ENCODE results near the gene PNMA8B. TPM values are rescaled to one million over a fixed set of nuclear protein-coding genes. Genes with fewer than 3 reads are reported as not detected.
A peak's percentile ranks its signal among the peaks of the same experiment; 100 is the strongest.

Gene PNMA8B
- total and polyA plus RNA-seq, 3 experiments from 2014 or later = 0.04 TPM; not detected in 2

- no peaks in the 10 kb centered on the region for H3K36me3 ChIP-seq (ENCODE audit: insufficient read depth, low read length)
- H3K27me3 Mint-ChIP-seq = peaks cover 5 to 6% of the 10 kb centered on the region in 2 donors
- H3K27ac ChIP-seq (ENCODE audit: low read depth, low read length) = no peak overlapping the region
- peaks cover 0 to 7% (median 4%) of the 10 kb centered on the region in 5 donors for H3K9me3 Mint-ChIP-seq
- peaks cover 60% of the 10 kb centered on the region for H3K4me1 ChIP-seq (ENCODE audit: insufficient read depth, low read length)
- H3K9me3 ChIP-seq (ENCODE audit: low read length) = no peaks in the 10 kb centered on the region
- H3K4me1 Mint-ChIP-seq = peaks cover 25 to 41% (median 40%) of the 10 kb centered on the region in 3 donors
- H3K36me3 Mint-ChIP-seq = peaks cover 0 to 11% (median 0%) of the 10 kb centered on the region in 3 donors
- no peak for DNase-seq
- peak overlapping the region in 1 of 8 donors; percentile 50 for H3K27ac Mint-ChIP-seq
- CTCF ChIA-PET = interaction anchor here (6.1 kb wide), 1 partner anchor 20 kb away, joined by 54 read pairs; no protein-coding TSS in a partner anchor
- no peak overlapping the region for H3K4me3 ChIP-seq (ENCODE audit: low read length)
- no peaks in the 10 kb centered on the region for H3K27me3 ChIP-seq (ENCODE audit: insufficient read depth, low read length, poor library complexity, severe bottlenecking)
- H3K4me3 Mint-ChIP-seq = no peak overlapping the region
- POLR2A ChIA-PET = no interaction called here
Observed at GRCh38 chr19:46520616-46521015, 24.9 kb upstream of the PNMA8B start.

- Mint-ChIP-seq H3K9me3 (no peaks in the 10 kb centered on the region), H3K4me1 (peaks cover 17 to 34% (median 32%) of the 10 kb centered on the region in 3 donors), H3K36me3 (no peaks in the 10 kb centered on the region), H3K4me3 (no peak overlapping the region), H3K27me3 (peaks cover 18 to 19% of the 10 kb centered on the region in 2 donors), H3K27ac (no peak overlapping the region)
- DNase-seq = no peak
- Histone ChIP-seq H3K27ac (ENCODE audit: low read depth, low read length) (no peak overlapping the region), H3K4me3 (ENCODE audit: low read length) (no peak overlapping the region), H3K27me3 (ENCODE audit: insufficient read depth, low read length, poor library complexity, severe bottlenecking) (peaks cover 6% of the 10 kb centered on the region), H3K4me1 (ENCODE audit: insufficient read depth, low read length) (peaks cover 37% of the 10 kb centered on the region), H3K9me3 (ENCODE audit: low read length) (no peaks in the 10 kb centered on the region), H3K36me3 (ENCODE audit: insufficient read depth, low read length) (no peaks in the 10 kb centered on the region)
- CTCF ChIA-PET = interaction anchor here (1.7 to 2.3 kb wide), 4 partner anchors 8 to 757 kb away, joined by 4 to 15 read pairs (median 6); partner anchors contain the start of gene INAFM1
- POLR2A ChIA-PET = no interaction called here
Observed at GRCh38 chr19:46517471-46517870, 21.8 kb upstream of the PNMA8B start.

GRCh38 chr19:46515879-46516350 lies 20.2 kb upstream of the PNMA8B start:
- Mint-ChIP-seq H3K9me3 (peaks cover 0 to 1% (median 0%) of the 10 kb centered on the region in 5 donors), H3K4me1 (peaks cover 12 to 23% (median 23%) of the 10 kb centered on the region in 3 donors), H3K27me3 (peaks cover 22 to 30% of the 10 kb centered on the region in 2 donors), H3K36me3 (no peaks in the 10 kb centered on the region), H3K27ac (peak overlapping the region in 1 of 8 donors; percentile 11), H3K4me3 (no peak overlapping the region)
- ChIA-PET POLR2A (interaction anchor here (0.6 kb wide), 1 partner anchor 235 kb away, joined by 6 read pairs; no protein-coding TSS in a partner anchor), CTCF (interaction anchor here (0.7 to 2.3 kb wide), 9 partner anchors 10 to 758 kb away, joined by 3 to 15 read pairs (median 4); partner anchors contain the start of gene INAFM1)
- H3K4me3 ChIP-seq (ENCODE audit: low read length) = no peak overlapping the region
- H3K9me3 ChIP-seq (ENCODE audit: low read length) = no peaks in the 10 kb centered on the region
- H3K4me1 ChIP-seq (ENCODE audit: insufficient read depth, low read length) = peaks cover 29% of the 10 kb centered on the region
- H3K36me3 ChIP-seq (ENCODE audit: insufficient read depth, low read length) = no peaks in the 10 kb centered on the region
- no peak overlapping the region for H3K27ac ChIP-seq (ENCODE audit: low read depth, low read length)
- H3K27me3 ChIP-seq (ENCODE audit: insufficient read depth, low read length, poor library complexity, severe bottlenecking) = peaks cover 6% of the 10 kb centered on the region
- DNase-seq = peak in 2 of 5 donors; percentile 5 to 46

GRCh38 chr19:46515290-46515609 lies 19.6 kb upstream of the PNMA8B start:
- Mint-ChIP-seq H3K27ac (no peak overlapping the region), H3K9me3 (peaks cover 0 to 2% (median 0%) of the 10 kb centered on the region in 5 donors), H3K27me3 (peaks cover 22 to 31% of the 10 kb centered on the region in 2 donors), H3K4me1 (peaks cover 10 to 18% (median 17%) of the 10 kb centered on the region in 3 donors), H3K36me3 (no peaks in the 10 kb centered on the region), H3K4me3 (no peak overlapping the region)
- H3K4me1 ChIP-seq (ENCODE audit: insufficient read depth, low read length) = peaks cover 23% of the 10 kb centered on the region
- no peak overlapping the region for H3K27ac ChIP-seq (ENCODE audit: low read depth, low read length)
- ChIA-PET CTCF (interaction anchor here (1.0 to 3.1 kb wide), 6 partner anchors 10 to 109 kb away, joined by 3 to 15 read pairs (median 6); no protein-coding TSS in a partner anchor), POLR2A (no interaction called here)
- H3K9me3 ChIP-seq (ENCODE audit: low read length) = no peaks in the 10 kb centered on the region
- H3K4me3 ChIP-seq (ENCODE audit: low read length) = no peak overlapping the region
- DNase-seq = no peak
- H3K27me3 ChIP-seq (ENCODE audit: insufficient read depth, low read length, poor library complexity, severe bottlenecking) = peaks cover 6% of the 10 kb centered on the region
- no peaks in the 10 kb centered on the region for H3K36me3 ChIP-seq (ENCODE audit: insufficient read depth, low read length)

- no peaks in the 10 kb centered on the region for H3K36me3 ChIP-seq (ENCODE audit: insufficient read depth, low read length)
- Mint-ChIP-seq H3K27me3 (peaks cover 22 to 31% of the 10 kb centered on the region in 2 donors), H3K27ac (peak overlapping the region in 1 of 8 donors; percentile 6), H3K4me3 (no peak overlapping the region), H3K4me1 (peaks cover 6 to 13% (median 13%) of the 10 kb centered on the region in 3 donors), H3K36me3 (no peaks in the 10 kb centered on the region), H3K9me3 (peaks cover 0 to 2% (median 0%) of the 10 kb centered on the region in 5 donors)
- no peak overlapping the region for H3K4me3 ChIP-seq (ENCODE audit: low read length)
- DNase-seq = no peak
- H3K27ac ChIP-seq (ENCODE audit: low read depth, low read length) = no peak overlapping the region
- H3K27me3 ChIP-seq (ENCODE audit: insufficient read depth, low read length, poor library complexity, severe bottlenecking) = peaks cover 6% of the 10 kb centered on the region
- H3K4me1 ChIP-seq (ENCODE audit: insufficient read depth, low read length) = peaks cover 19% of the 10 kb centered on the region
- no peaks in the 10 kb centered on the region for H3K9me3 ChIP-seq (ENCODE audit: low read length)
- CTCF ChIA-PET = interaction anchor here (1.2 to 3.1 kb wide), 10 partner anchors 8 to 233 kb away, joined by 3 to 7 read pairs (median 5); no protein-coding TSS in a partner anchor
- POLR2A ChIA-PET = no interaction called here
Observed at GRCh38 chr19:46514589-46515289, 19.1 kb upstream of the PNMA8B start.

GRCh38 chr19:46513461-46514236 lies 18.0 kb upstream of the PNMA8B start:
- Mint-ChIP-seq H3K36me3 (no peaks in the 10 kb centered on the region), H3K4me3 (no peak overlapping the region), H3K4me1 (peaks cover 3 to 13% (median 9%) of the 10 kb centered on the region in 3 donors), H3K27ac (peak overlapping the region in 1 of 8 donors; percentile 46), H3K9me3 (peaks cover 0 to 2% (median 0%) of the 10 kb centered on the region in 5 donors), H3K27me3 (peaks cover 22 to 39% of the 10 kb centered on the region in 2 donors)
- ChIA-PET POLR2A (no interaction called here), CTCF (interaction anchor here (1.2 to 3.1 kb wide), 10 partner anchors 9 to 232 kb away, joined by 3 to 7 read pairs (median 5); no protein-coding TSS in a partner anchor)
- Histone ChIP-seq H3K9me3 (ENCODE audit: low read length) (no peaks in the 10 kb centered on the region), H3K36me3 (ENCODE audit: insufficient read depth, low read length) (no peaks in the 10 kb centered on the region), H3K27me3 (ENCODE audit: insufficient read depth, low read length, poor library complexity, severe bottlenecking) (peaks cover 6% of the 10 kb centered on the region), H3K4me1 (ENCODE audit: insufficient read depth, low read length) (peaks cover 9% of the 10 kb centered on the region), H3K27ac (ENCODE audit: low read depth, low read length) (no peak overlapping the region), H3K4me3 (ENCODE audit: low read length) (no peak overlapping the region)
- DNase-seq = peak in 3 of 5 donors; percentile 69 to 82 (median 76)

- Histone ChIP-seq H3K27ac (ENCODE audit: low read depth, low read length) (no peak overlapping the region), H3K9me3 (ENCODE audit: low read length) (no peaks in the 10 kb centered on the region), H3K36me3 (ENCODE audit: insufficient read depth, low read length) (no peaks in the 10 kb centered on the region), H3K4me3 (ENCODE audit: low read length) (no peak overlapping the region), H3K27me3 (ENCODE audit: insufficient read depth, low read length, poor library complexity, severe bottlenecking) (peaks cover 6% of the 10 kb centered on the region), H3K4me1 (ENCODE audit: insufficient read depth, low read length) (peaks cover 6% of the 10 kb centered on the region)
- no peak for DNase-seq
- Mint-ChIP-seq H3K27me3 (peaks cover 26 to 54% of the 10 kb centered on the region in 2 donors), H3K36me3 (no peaks in the 10 kb centered on the region), H3K4me1 (peaks cover 3 to 13% (median 9%) of the 10 kb centered on the region in 3 donors), H3K4me3 (no peak overlapping the region), H3K27ac (peak overlapping the region in 1 of 8 donors; percentile 72), H3K9me3 (peaks cover 0 to 2% (median 0%) of the 10 kb centered on the region in 5 donors)
- POLR2A ChIA-PET = no interaction called here
- CTCF ChIA-PET = interaction anchor here (1.4 kb wide), 1 partner anchor 111 kb away, joined by 3 read pairs; no protein-coding TSS in a partner anchor
Observed at GRCh38 chr19:46511237-46511636, 15.6 kb upstream of the PNMA8B start.
